Measurements from ENCODE around the gene SESN3.

DNA sequence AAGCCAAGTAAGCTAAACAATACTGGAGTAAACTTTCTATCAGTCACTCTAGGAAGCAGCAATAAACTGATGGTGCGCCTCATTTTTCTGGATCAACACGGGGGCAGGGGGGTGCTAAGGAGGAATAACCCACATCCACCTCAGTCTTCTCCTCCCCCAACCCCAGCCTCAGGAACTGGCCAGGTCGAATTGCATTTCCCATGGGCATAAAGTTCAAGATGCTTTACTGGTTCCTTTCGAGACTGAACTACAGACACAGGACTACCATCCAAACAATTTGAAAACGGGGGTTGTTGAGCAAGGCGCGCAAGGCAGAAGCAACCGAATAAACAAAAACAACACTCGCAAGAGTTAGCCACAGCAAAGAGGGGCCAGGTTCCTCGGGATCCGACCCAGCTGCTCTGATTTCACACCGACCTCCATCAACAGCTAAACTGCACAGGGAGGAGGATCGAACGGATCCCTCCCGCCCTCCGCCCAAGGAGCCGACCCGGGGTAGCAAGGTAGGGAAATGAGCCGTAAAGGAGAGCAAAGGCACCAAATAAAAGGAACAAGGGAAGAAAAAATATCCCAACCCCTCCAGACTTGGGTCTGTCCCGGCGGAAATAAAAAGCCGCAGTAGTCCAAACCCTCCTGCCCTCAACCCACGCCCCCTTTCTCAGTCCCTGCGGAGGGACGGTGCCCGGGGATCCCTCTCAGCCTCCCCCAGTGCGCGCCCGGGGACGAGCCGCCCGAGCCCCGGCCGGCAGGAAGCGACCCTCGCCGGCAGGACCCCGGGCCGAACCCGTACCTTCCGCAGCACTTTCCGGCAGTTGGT, 801 bp downstream of the SESN3 start:
- TF ChIP-seq EP300 (IDR thresholded peaks at IDR 0.05): no peak
- TF ChIP-seq POLR2A (IDR thresholded peaks at IDR 0.05): no peak
